Measurements from ENCODE around the gene IGFL2.
"Not testable (repeated sequence)": the region's sequence is repeated elsewhere in the genome, so short reads cannot be mapped to it uniquely, and the experiment has no call there.

The IGFL2 gene

DNA sequence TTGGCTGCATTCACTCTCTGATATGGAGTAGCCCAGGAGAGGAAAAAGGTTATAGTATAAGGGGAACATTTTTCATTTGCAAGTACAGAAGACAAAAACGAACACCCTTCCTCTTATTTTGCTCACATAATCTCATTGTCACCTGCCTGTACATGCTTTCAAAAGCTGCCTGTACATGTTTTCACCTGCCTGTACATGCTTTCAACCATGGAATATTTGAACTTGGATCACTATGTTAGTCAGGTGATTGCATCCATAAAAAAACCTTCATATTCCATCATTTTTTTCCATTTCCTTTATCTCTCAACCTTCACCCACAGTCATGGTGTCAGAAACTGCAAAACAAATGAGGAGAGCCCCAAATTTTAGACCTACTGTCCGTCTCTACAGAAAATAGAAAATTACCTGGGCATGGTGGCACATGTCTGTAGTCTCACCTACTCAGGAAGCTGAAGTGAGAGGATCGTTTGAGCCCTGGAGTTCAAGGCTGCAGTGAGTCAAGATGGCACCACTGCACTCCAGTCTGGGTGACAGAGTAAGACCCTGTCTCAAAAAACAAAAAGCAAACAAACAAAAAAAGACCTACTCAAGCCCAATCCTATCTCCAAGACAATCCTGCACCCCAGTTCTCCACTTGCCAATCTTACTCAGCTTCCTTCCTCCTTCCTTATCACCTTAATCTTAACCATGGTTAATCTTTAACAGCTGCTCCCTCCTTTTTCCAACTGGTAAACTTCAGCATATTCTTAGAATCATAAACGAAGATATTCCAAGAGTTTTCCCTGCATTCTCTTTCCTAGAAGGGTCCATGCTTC, 11.6 kb downstream of the IGFL2 start:
- Histone ChIP-seq H4K20me1 (ENCODE audit: insufficient read depth, low read length) (no peaks in the 10 kb centered on the region), H2AFZ (ENCODE audit: low read depth, low read length) (no peak overlapping the region), H3K36me3 (ENCODE audit: insufficient read depth, low read length) (no peaks in the 10 kb centered on the region), H3K9me3 (ENCODE audit: insufficient read depth, low read length, severe bottlenecking) (peaks cover 4% of the 10 kb centered on the region), H3K4me1 (ENCODE audit: insufficient read depth, low read length) (no peaks in the 10 kb centered on the region), H3K4me3 (ENCODE audit: low read depth in 1 of 2, low read length in 2 of 2) (no peak overlapping the region), H3K4me2 (ENCODE audit: insufficient read depth, low read length) (no peak overlapping the region), H3K79me2 (ENCODE audit: insufficient read depth, low read length) (no peaks in the 10 kb centered on the region), H3K9ac (ENCODE audit: low read depth, low read length) (no peak overlapping the region), H3K27me3 (ENCODE audit: insufficient read depth, low read length, poor library complexity) (peaks cover 3% of the 10 kb centered on the region), H3K27ac (ENCODE audit: low read length) (no peak overlapping the region)
- TF ChIP-seq EZH2 (IDR thresholded peaks at IDR 0.05; ENCODE audit: borderline replicate concordance, low read depth, low read length, severe bottlenecking): no peak
- TF ChIP-seq CTCF (IDR thresholded peaks at IDR 0.05; ENCODE audit: borderline replicate concordance, extremely low read depth, low read length, poor library complexity, severe bottlenecking): no peak
- ATAC-seq (ENCODE audit: insufficient read depth, low read depth) (no peak), DNase-seq (no peak)

DNA sequence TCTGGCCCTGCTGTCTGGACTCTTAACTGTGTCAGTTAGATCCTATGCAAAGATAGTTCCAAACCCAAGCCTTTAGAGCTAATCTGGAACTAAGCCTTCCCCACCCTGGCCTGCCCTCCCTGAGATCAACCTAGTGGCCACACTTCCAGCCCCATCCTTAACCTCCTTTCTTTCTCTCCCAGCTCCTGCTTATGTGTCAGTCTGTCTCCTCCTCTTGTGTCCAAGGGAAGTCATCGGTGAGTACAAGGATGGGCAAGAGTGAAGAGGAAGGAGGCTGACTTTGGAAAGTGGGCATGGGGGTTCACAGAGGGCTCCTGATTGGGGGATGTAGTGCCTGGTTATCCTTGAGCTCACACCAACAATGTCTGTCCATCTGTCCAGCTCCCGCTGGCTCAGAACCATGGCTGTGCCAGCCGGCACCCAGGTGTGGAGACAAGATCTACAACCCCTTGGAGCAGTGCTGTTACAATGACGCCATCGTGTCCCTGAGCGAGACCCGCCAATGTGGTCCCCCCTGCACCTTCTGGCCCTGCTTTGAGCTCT, 12.3 kb downstream of the IGFL2 start:
- no peak for ATAC-seq (ENCODE audit: insufficient read depth, low read depth)
- H3K9me3 ChIP-seq (ENCODE audit: insufficient read depth, low read length, severe bottlenecking): peaks cover 4% of the 10 kb centered on the region
- no peaks in the 10 kb centered on the region for H3K4me1 ChIP-seq (ENCODE audit: insufficient read depth, low read length)
- no peaks in the 10 kb centered on the region for H3K79me2 ChIP-seq (ENCODE audit: insufficient read depth, low read length)
- H3K4me2 ChIP-seq (ENCODE audit: insufficient read depth, low read length): no peak overlapping the region
- H3K27me3 ChIP-seq (ENCODE audit: insufficient read depth, low read length, poor library complexity): no peaks in the 10 kb centered on the region
- H3K4me3 ChIP-seq (ENCODE audit: low read depth in 1 of 2, low read length in 2 of 2): no peak overlapping the region
- H2AFZ ChIP-seq (ENCODE audit: low read depth, low read length): no peak overlapping the region
- H4K20me1 ChIP-seq (ENCODE audit: insufficient read depth, low read length): no peaks in the 10 kb centered on the region
- no peak overlapping the region for H3K9ac ChIP-seq (ENCODE audit: low read depth, low read length)
- no peaks in the 10 kb centered on the region for H3K36me3 ChIP-seq (ENCODE audit: insufficient read depth, low read length)
- TF ChIP-seq CTCF (IDR thresholded peaks at IDR 0.05; ENCODE audit: borderline replicate concordance, extremely low read depth, low read length, poor library complexity, severe bottlenecking) (no peak), EZH2 (IDR thresholded peaks at IDR 0.05; ENCODE audit: borderline replicate concordance, low read depth, low read length, severe bottlenecking) (no peak)
- no peak for DNase-seq
- no peak overlapping the region for H3K27ac ChIP-seq (ENCODE audit: low read length)

DNA sequence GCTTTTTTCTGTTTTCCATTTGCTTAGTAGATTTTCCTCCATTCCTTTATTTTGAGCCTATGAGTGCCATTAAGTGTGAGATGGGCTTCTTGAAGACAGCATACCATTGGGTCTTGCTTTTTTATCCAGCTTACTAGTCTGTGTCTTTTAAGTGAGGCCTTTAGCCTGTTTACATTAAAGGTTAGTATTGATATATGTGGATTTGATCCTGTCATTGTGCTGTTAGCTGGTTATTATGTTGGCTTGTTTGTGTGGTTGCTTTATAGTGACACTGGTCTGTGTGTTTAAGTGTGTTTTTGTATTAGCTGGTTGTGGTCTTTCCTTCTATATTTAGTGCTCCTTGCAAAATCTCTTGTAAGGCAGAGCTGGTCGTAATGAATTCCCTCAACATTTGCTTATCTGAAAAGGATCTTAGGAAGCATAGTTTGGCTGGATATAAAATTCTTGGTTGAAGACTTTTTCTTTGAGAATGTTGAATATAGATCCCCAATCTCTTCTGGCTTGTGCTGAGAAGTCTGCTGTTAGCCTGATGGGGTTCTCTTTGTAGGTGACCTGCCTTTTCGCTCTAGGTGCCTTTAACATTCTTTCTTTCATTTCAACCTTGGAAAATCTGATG, 13.7 kb downstream of the IGFL2 start:
- not testable (repeated sequence) for H3K4me1 ChIP-seq (ENCODE audit: insufficient read depth, low read length); H3K27ac ChIP-seq (ENCODE audit: low read length); H4K20me1 ChIP-seq (ENCODE audit: insufficient read depth, low read length); ATAC-seq (ENCODE audit: insufficient read depth, low read depth); H3K27me3 ChIP-seq (ENCODE audit: insufficient read depth, low read length, poor library complexity); H3K9ac ChIP-seq (ENCODE audit: low read depth, low read length); H3K4me3 ChIP-seq (ENCODE audit: low read depth in 1 of 2, low read length in 2 of 2); H3K4me2 ChIP-seq (ENCODE audit: insufficient read depth, low read length); H2AFZ ChIP-seq (ENCODE audit: low read depth, low read length); H3K36me3 ChIP-seq (ENCODE audit: insufficient read depth, low read length); DNase-seq; H3K79me2 ChIP-seq (ENCODE audit: insufficient read depth, low read length); H3K9me3 ChIP-seq (ENCODE audit: insufficient read depth, low read length, severe bottlenecking)

- ATAC-seq (ENCODE audit: insufficient read depth, low read depth) (no peak), DNase-seq (no peak)
- Histone ChIP-seq H3K9ac (ENCODE audit: low read depth, low read length) (no peak overlapping the region), H3K9me3 (ENCODE audit: insufficient read depth, low read length, severe bottlenecking) (peaks cover 4% of the 10 kb centered on the region), H3K27me3 (ENCODE audit: insufficient read depth, low read length, poor library complexity) (no peaks in the 10 kb centered on the region), H3K4me3 (ENCODE audit: low read depth in 1 of 2, low read length in 2 of 2) (no peak overlapping the region), H3K4me2 (ENCODE audit: insufficient read depth, low read length) (no peak overlapping the region), H3K4me1 (ENCODE audit: insufficient read depth, low read length) (no peaks in the 10 kb centered on the region), H3K36me3 (ENCODE audit: insufficient read depth, low read length) (no peaks in the 10 kb centered on the region), H2AFZ (ENCODE audit: low read depth, low read length) (no peak overlapping the region), H4K20me1 (ENCODE audit: insufficient read depth, low read length) (no peaks in the 10 kb centered on the region), H3K27ac (ENCODE audit: low read length) (no peak overlapping the region), H3K79me2 (ENCODE audit: insufficient read depth, low read length) (no peaks in the 10 kb centered on the region)
- TF ChIP-seq CTCF (IDR thresholded peaks at IDR 0.05; ENCODE audit: borderline replicate concordance, extremely low read depth, low read length, poor library complexity, severe bottlenecking): no peak
- no peak for TF ChIP-seq EZH2 (IDR thresholded peaks at IDR 0.05; ENCODE audit: borderline replicate concordance, low read depth, low read length, severe bottlenecking)
These were observed 14.7 kb downstream of the IGFL2 start for GRCh38 chr19:46162731-46163130.

Measured in DND-41 (cell line).